Central memory CD8-positive, alpha-beta T cell (primary cell): Measurements from ENCODE around the gene CASKIN2.

ENCODE experiments used
- ATAC-seq: fragments of 150-1000 bp; cut with Tn5 transposase; replicated peaks from 2 replicates; pipeline ENCODE4 v1.10.0; 2022; ENCODE audit warnings: mild to moderate bottlenecking, moderate FRiP score, moderate number of reproducible peaks; ENCODE audit not compliant: poor library complexity, severe bottlenecking; ENCODE audit errors: extremely low read depth
- DNase-seq, 2 donors: peaks; one replicate each; pipeline ENCODE4 v3.0.0; 2021; ENCODE audit warnings: low spot score in 2 of 2
- H3K27ac Mint-ChIP-seq: one replicate; pipeline ENCODE4 v1.8.0; 2022; ENCODE audit warnings: low read depth, mild to moderate bottlenecking, moderate library complexity, mixed read lengths
- H3K27me3 Mint-ChIP-seq: one replicate; pipeline ENCODE4 v1.8.0; 2022; ENCODE audit warnings: mixed read lengths
- H3K36me3 Mint-ChIP-seq: one replicate; pipeline ENCODE4 v1.8.0; 2022; ENCODE audit warnings: mild to moderate bottlenecking, moderate library complexity, mixed read lengths; ENCODE audit not compliant: insufficient read depth
- H3K4me1 Mint-ChIP-seq: one replicate; pipeline ENCODE4 v1.8.0; 2022; ENCODE audit warnings: mixed read lengths
- H3K4me3 Mint-ChIP-seq: one replicate; pipeline ENCODE4 v1.8.0; 2022; ENCODE audit warnings: mild to moderate bottlenecking, moderate library complexity, mixed read lengths
- H3K9me3 Mint-ChIP-seq: one replicate; pipeline ENCODE4 v1.8.0; 2022; ENCODE audit warnings: mixed read lengths

Gene CASKIN2

GRCh38 chr17:75515496-75516254 lies at the start of gene CASKIN2:
Gene CASKIN2 (minus strand): TSS chr17:75515537. CDS start chr17:75513804, 1,733 bp downstream.
- Mint-ChIP-seq H3K27me3 (no peaks in the 10 kb centered on the region), H3K36me3 (peaks cover 18% of the 10 kb centered on the region), H3K4me3 (peak within 1 kb of the TSS; percentile 80), H3K4me1 (peaks cover 19% of the 10 kb centered on the region), H3K9me3 (no peaks in the 10 kb centered on the region), H3K27ac (no peak within 1 kb of the TSS)
- ATAC-seq (peak; percentile 47), DNase-seq (peak; percentile 60 to 62)

- Mint-ChIP-seq H3K27ac (peak overlapping the region; percentile 46), H3K4me1 (no peaks in the 10 kb centered on the region), H3K4me3 (no peak overlapping the region), H3K9me3 (no peaks in the 10 kb centered on the region), H3K36me3 (peaks cover 27% of the 10 kb centered on the region), H3K27me3 (no peaks in the 10 kb centered on the region)
- ATAC-seq (no peak), DNase-seq (no peak)
Measured at GRCh38 chr17:75565066-75565465, 49.7 kb upstream of the CASKIN2 start.

GRCh38 chr17:75564195-75564594 lies 48.9 kb upstream of the CASKIN2 start:
- no peak for DNase-seq
- peaks cover 34% of the 10 kb centered on the region for H3K36me3 Mint-ChIP-seq
- H3K27ac Mint-ChIP-seq = no peak overlapping the region
- H3K27me3 Mint-ChIP-seq = no peaks in the 10 kb centered on the region
- no peaks in the 10 kb centered on the region for H3K4me1 Mint-ChIP-seq
- no peaks in the 10 kb centered on the region for H3K9me3 Mint-ChIP-seq
- H3K4me3 Mint-ChIP-seq = no peak overlapping the region
- no peak for ATAC-seq

GRCh38 chr17:75563063-75563758 lies 47.9 kb upstream of the CASKIN2 start:
- H3K36me3 Mint-ChIP-seq = peaks cover 34% of the 10 kb centered on the region

GRCh38 chr17:75561927-75562603 lies 46.7 kb upstream of the CASKIN2 start:
- peaks cover 30% of the 10 kb centered on the region for H3K36me3 Mint-ChIP-seq
- no peak overlapping the region for H3K27ac Mint-ChIP-seq
- DNase-seq (no peak), ATAC-seq (no peak)
- H3K9me3 Mint-ChIP-seq = no peaks in the 10 kb centered on the region
- H3K4me1 Mint-ChIP-seq = no peaks in the 10 kb centered on the region
- H3K4me3 Mint-ChIP-seq = no peak overlapping the region
- no peaks in the 10 kb centered on the region for H3K27me3 Mint-ChIP-seq

More at GRCh38 chr17:75563063-75563758, 47.9 kb upstream of the CASKIN2 start:
- no peak overlapping the region for H3K4me3 Mint-ChIP-seq
- ATAC-seq (no peak), DNase-seq (no peak)
- no peaks in the 10 kb centered on the region for H3K27me3 Mint-ChIP-seq
- no peaks in the 10 kb centered on the region for H3K4me1 Mint-ChIP-seq
- H3K27ac Mint-ChIP-seq = no peak overlapping the region
- no peaks in the 10 kb centered on the region for H3K9me3 Mint-ChIP-seq

GRCh38 chr17:75559958-75560533 lies 44.7 kb upstream of the CASKIN2 start:
- no peak overlapping the region for H3K27ac Mint-ChIP-seq
- H3K4me1 Mint-ChIP-seq = no peaks in the 10 kb centered on the region
- H3K36me3 Mint-ChIP-seq = peaks cover 16% of the 10 kb centered on the region
- DNase-seq (no peak), ATAC-seq (no peak)
- H3K4me3 Mint-ChIP-seq = no peak overlapping the region
- no peaks in the 10 kb centered on the region for H3K27me3 Mint-ChIP-seq
- H3K9me3 Mint-ChIP-seq = no peaks in the 10 kb centered on the region

GRCh38 chr17:75558666-75559530 lies 43.6 kb upstream of the CASKIN2 start:
- Mint-ChIP-seq H3K4me3 (no peak overlapping the region), H3K4me1 (no peaks in the 10 kb centered on the region), H3K36me3 (peaks cover 18% of the 10 kb centered on the region), H3K27me3 (no peaks in the 10 kb centered on the region), H3K27ac (peak overlapping the region; percentile 19), H3K9me3 (no peaks in the 10 kb centered on the region)
- DNase-seq (no peak), ATAC-seq (no peak)

GRCh38 chr17:75557852-75558665 lies 42.7 kb upstream of the CASKIN2 start:
- H3K9me3 Mint-ChIP-seq = no peaks in the 10 kb centered on the region
- no peak for DNase-seq
- no peak overlapping the region for H3K27ac Mint-ChIP-seq
- no peak overlapping the region for H3K4me3 Mint-ChIP-seq
- no peaks in the 10 kb centered on the region for H3K27me3 Mint-ChIP-seq
- peaks cover 17% of the 10 kb centered on the region for H3K36me3 Mint-ChIP-seq
- ATAC-seq = no peak
- H3K4me1 Mint-ChIP-seq = no peaks in the 10 kb centered on the region

GRCh38 chr17:75557075-75557851 lies 41.9 kb upstream of the CASKIN2 start:
- Mint-ChIP-seq H3K27ac (no peak overlapping the region), H3K9me3 (no peaks in the 10 kb centered on the region), H3K4me3 (no peak overlapping the region), H3K36me3 (peaks cover 15% of the 10 kb centered on the region), H3K4me1 (no peaks in the 10 kb centered on the region), H3K27me3 (no peaks in the 10 kb centered on the region)
- DNase-seq = no peak
- no peak for ATAC-seq

- H3K4me1 Mint-ChIP-seq = no peaks in the 10 kb centered on the region
- no peak for ATAC-seq
- H3K4me3 Mint-ChIP-seq = no peak overlapping the region
- H3K36me3 Mint-ChIP-seq = peaks cover 11% of the 10 kb centered on the region
- no peak overlapping the region for H3K27ac Mint-ChIP-seq
- no peak for DNase-seq
- no peaks in the 10 kb centered on the region for H3K27me3 Mint-ChIP-seq
- H3K9me3 Mint-ChIP-seq = no peaks in the 10 kb centered on the region
Measured at GRCh38 chr17:75555679-75556153, 40.4 kb upstream of the CASKIN2 start.
